ENCODE measurements around the gene CTNNA1.

Gene CTNNA1

DNA sequence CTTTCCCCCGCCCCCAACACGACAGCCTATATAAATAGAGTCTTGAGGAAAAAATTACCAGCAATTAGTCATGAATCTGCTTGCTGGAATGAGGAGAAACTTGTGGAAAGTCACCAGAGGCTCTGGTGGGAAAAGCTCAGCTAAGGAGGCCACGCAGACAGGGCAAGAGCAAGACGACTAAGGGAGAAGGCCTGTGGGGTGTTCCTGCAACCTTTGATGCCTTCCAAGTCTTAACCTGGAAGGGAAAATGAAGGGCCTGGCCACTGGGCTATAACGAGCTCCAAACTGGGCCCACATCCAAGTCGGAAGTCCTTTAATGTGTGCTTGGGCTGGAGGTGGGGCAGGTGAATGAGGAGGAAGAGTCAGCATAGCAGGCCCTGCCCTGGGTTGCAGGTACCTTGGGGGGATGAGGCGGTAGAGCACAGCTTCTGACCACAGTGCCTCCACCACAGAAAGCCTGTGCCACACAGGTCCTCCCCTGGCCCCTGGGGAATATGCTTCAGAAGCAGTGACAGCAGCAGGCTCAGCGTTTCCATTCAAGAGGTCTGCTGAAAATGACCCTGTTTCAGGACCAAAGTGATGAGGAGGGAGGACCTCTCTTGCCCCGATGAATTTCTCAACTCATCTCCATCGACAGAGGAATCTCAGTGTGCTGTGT lies 214.7 kb downstream of the CTNNA1 start:
- DNase-seq (ENCODE audit: low spot score): no peak

GRCh38 chr5:138968601-138969000 lies 215.4 kb downstream of the CTNNA1 start:
- DNase-seq (ENCODE audit: low spot score): no peak

DNA sequence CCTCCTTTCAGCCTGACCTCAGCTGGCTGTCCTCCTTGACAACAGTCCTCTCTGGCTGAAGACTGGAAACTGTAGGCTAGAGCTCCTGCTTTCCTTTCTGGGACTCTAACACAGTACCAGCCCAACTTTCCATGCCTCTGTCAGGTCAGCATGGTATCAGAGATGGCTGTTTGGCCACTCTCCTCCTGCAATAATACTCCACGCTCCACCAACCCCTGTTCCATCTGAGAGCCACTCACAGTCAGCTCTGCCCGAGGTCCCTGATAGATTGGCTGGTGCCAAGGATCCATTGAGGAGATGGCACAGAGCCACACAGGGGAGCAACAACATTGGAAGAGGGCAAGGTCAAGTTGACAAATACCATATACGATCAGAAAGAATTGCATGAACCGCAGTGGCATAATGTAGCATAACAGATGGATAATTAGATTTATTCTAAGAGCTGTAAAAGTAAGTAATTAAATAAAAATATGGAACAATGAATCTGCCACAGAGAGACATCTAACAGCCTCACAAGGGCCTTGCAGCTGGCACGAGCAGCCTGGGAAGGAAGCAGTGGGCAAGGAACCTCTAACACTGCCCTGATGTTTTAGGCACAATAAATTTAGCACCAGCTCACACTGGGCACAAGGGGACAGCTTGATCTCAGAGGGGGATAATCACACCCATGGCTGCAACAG lies 216.2 kb downstream of the CTNNA1 start:
- DNase-seq (ENCODE audit: low spot score): no peak

DNA sequence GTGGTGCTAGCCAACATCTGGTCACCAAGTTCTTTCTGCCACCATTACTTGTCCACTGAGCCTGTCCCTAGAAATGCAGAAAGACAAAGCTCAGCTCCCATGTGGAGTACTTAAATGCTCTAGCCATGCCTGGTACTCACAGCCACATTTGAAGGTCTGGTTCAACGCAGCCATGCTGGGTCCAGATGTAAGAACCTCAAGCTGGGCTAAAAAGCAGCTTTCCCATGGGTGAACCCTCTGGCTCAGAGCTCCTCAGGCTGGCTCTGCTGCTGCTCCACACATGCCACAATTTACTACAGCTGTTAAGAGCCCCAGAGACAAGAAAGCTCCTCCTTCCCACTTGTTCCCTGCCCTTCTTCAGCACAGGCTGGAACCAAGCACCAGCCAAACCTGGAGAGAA lies 219.0 kb downstream of the CTNNA1 start:
- DNase-seq (ENCODE audit: low spot score): no peak

DNA sequence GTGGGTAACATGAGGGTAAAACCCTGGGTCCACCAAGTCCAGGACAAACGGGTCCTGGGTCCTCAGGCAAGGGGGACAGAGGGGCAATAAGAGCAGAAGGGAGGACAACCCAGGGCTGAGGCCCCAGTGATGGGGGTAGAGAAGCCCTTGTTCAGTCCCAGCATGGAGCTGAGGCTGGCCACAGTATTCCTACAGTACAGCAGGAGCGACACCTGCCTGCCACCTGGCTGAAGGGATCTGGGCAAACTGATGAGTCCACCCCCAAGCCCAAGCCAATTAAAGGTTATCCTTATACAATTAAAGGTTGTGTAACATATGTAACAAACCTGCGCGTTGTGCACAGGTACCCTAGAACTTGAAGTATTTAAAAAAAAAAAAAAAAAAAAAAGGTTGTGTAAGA lies 219.6 kb downstream of the CTNNA1 start:
- no peak for DNase-seq (ENCODE audit: low spot score)

GRCh38 chr5:138974227-138975063 lies 221.2 kb downstream of the CTNNA1 start:
- DNase-seq (ENCODE audit: low spot score): no peak

DNA sequence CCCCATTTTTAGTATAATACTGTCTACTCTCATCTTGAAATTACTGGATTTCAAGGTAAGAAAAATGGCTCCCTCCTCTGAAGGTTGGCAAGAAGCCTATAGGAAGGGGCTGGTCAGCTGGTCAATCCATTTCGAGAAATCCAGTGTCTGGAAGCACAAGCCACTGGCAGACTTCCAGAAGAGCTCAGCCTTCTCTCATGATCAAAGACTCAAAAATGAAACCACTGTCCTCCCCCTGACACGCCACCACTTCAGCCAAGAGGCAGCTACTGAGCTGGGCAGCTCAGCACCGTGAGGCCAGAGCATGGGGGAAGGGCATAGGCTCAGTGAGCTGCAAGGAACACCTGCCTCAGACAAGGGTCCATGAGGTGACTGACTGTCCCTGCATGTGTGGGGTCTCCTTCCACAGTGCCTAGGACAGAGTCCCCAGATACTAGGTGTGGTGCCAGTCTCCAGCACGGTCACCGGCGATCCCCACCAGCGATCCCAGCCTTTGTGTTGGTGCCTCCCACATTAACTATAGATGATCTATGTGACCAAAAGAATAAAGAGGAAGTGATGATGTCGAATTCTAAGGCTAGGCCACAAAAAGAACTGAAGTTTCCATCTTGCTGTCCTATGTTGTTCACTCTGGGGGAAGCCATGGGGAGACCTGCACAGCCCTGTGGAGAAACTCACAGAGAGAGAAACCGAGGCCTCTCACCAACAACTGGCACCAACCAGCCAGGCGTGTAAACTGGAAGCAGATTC lies 222.0 kb downstream of the CTNNA1 start:
- no peak for DNase-seq (ENCODE audit: low spot score)

GRCh38 chr5:138978080-138978479 lies 224.9 kb downstream of the CTNNA1 start:
- DNase-seq (ENCODE audit: low spot score): no peak

GRCh38 chr5:138978581-138978980 lies 225.4 kb downstream of the CTNNA1 start:
- no peak for DNase-seq (ENCODE audit: low spot score)

DNA sequence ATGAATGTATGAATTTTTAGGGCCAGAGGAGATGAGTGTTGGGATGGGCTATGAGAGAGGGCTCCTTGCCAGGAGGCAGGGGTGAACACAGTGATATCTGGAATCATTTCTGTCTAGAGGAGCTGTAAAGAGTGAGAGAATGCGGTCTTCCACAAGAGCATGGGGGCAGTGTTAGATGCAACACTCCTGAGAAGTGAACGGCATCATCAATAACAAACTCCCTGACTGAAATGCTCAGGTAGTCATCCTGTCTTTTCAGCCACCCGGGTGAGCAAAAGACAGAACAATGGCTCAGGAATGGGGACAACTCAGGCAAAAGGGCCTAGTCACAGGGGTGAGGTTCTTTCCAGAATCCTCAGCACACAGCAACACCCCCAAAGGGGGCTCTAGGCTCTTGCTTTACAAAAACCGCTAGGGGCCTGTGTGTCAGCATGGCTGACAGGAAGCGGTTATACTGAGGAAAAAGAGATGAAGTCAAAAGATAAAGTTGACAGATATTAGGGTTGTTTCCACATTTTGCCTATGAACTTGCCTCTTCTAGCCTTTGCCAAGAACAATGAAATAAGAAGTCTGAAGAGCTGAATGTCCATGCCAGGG lies 226.6 kb downstream of the CTNNA1 start:
- DNase-seq (ENCODE audit: low spot score): no peak

- no peak for DNase-seq (ENCODE audit: low spot score)
Measured at GRCh38 chr5:138980441-138980840, 227.2 kb downstream of the CTNNA1 start.

GRCh38 chr5:138981131-138981530 lies 227.9 kb downstream of the CTNNA1 start:
- no peak for DNase-seq (ENCODE audit: low spot score)

- no peak for DNase-seq (ENCODE audit: low spot score)
Measured at GRCh38 chr5:138981586-138981985, 228.4 kb downstream of the CTNNA1 start.

GRCh38 chr5:138983984-138984383 lies 230.8 kb downstream of the CTNNA1 start:
- DNase-seq (ENCODE audit: low spot score): no peak

Data from hematopoietic multipotent progenitor cell treated with erythropoietin and hydrocortisone succinate and interleukin-3 and kit ligand, for 15 days (in vitro differentiated cells).